Activated gamma-delta T cell (primary cell): ENCODE data around the gene GAS7.

Experiments
- DNase-seq: peaks from one replicate; lab custom pipeline; 2025; lab: John Stamatoyannopoulos, UW

Gene GAS7

GRCh38 chr17:10171581-10171981, 26.8 kb downstream of the GAS7 start:
- DNase-seq: no peak

- no peak for DNase-seq
Measured at GRCh38 chr17:10171122-10171571, 27.3 kb downstream of the GAS7 start.

GRCh38 chr17:10170233-10170632, 28.2 kb downstream of the GAS7 start:
- no peak for DNase-seq

- no peak for DNase-seq
Measured at GRCh38 chr17:10169290-10169689, 29.1 kb downstream of the GAS7 start.

- no peak for DNase-seq
Measured at GRCh38 chr17:10166176-10166935, 32.0 kb downstream of the GAS7 start.

- DNase-seq: no peak
Measured at GRCh38 chr17:10162096-10162495, 36.3 kb downstream of the GAS7 start.

- DNase-seq: no peak
Measured at GRCh38 chr17:10161386-10161785, 37.0 kb downstream of the GAS7 start.

GRCh38 chr17:10156948-10157607, 41.3 kb downstream of the GAS7 start:
- no peak for DNase-seq

- no peak for DNase-seq
Measured at GRCh38 chr17:10156599-10156947, 41.8 kb downstream of the GAS7 start.

- DNase-seq: no peak
Measured at GRCh38 chr17:10156077-10156435, 42.4 kb downstream of the GAS7 start.

- DNase-seq: no peak
Measured at GRCh38 chr17:10155371-10156076, 42.9 kb downstream of the GAS7 start.

- no peak for DNase-seq
Measured at GRCh38 chr17:10151667-10152496, 46.5 kb downstream of the GAS7 start.

- no peak for DNase-seq
Measured at GRCh38 chr17:10149573-10150399, 48.6 kb downstream of the GAS7 start.

- DNase-seq: no peak
Measured at GRCh38 chr17:10147761-10148415, 50.5 kb downstream of the GAS7 start.

GRCh38 chr17:10147040-10147439, 51.4 kb downstream of the GAS7 start:
- no peak for DNase-seq

GRCh38 chr17:10144982-10145381, 53.4 kb downstream of the GAS7 start:
- no peak for DNase-seq

GRCh38 chr17:10144456-10144855, 54.0 kb downstream of the GAS7 start:
- no peak for DNase-seq

- DNase-seq: no peak
Measured at GRCh38 chr17:10141436-10141835, 57.0 kb downstream of the GAS7 start.

GRCh38 chr17:10139577-10139976, 58.8 kb downstream of the GAS7 start:
- no peak for DNase-seq

GRCh38 chr17:10136258-10136981, 62.0 kb downstream of the GAS7 start:
- DNase-seq: no peak
